Brain microvascular endothelial cell (primary cell): ENCODE measurements around the gene IDI2.
"Not testable (repeated sequence)": the region's sequence is repeated elsewhere in the genome, so short reads cannot be mapped to it uniquely, and the experiment has no call there.

Experiments used
- DNase-seq: peaks from one replicate; pipeline ENCODE4 v3.0.0-alpha.2; 2020
- H3K27ac ChIP-seq: fragments of 250-450 bp; sonication (Bioruptor Pico); 2 replicates; pipeline ENCODE4 v1.5.1; 2020; ENCODE audit warnings: mild to moderate bottlenecking, moderate library complexity
- H3K27me3 ChIP-seq: fragments of 250-450 bp; sonication (Bioruptor Pico); replicated peaks from 2 replicates; pipeline ENCODE4 v1.5.1; 2020; ENCODE audit warnings: mild to moderate bottlenecking
- H3K36me3 ChIP-seq: fragments of 250-450 bp; sonication (Bioruptor Pico); replicated peaks from 2 replicates; pipeline ENCODE4 v1.5.1; 2020; ENCODE audit warnings: mild to moderate bottlenecking
- H3K4me3 ChIP-seq: 2 replicates; pipeline ENCODE4 v1.5.1; 2011; ENCODE audit warnings: low read depth, mild to moderate bottlenecking, control low read depth, low read length, moderate library complexity
- CTCF ChIP-seq: IDR thresholded peaks from 2 replicates; pipeline ENCODE4 v1.5.1; 2011; ENCODE audit warnings: low read depth, mild to moderate bottlenecking, moderate library complexity, low read length, control low read depth, inconsistent platforms; ENCODE audit errors: missing control alignments
- in situ Hi-C: cut with HindIII; loops from 2 replicates; pipeline ENCODE4 v1.10.0; 2017; ENCODE audit warnings: low sequenced_read_pairs, low pct_ligation_motif_present

IDI2 gene

DNA sequence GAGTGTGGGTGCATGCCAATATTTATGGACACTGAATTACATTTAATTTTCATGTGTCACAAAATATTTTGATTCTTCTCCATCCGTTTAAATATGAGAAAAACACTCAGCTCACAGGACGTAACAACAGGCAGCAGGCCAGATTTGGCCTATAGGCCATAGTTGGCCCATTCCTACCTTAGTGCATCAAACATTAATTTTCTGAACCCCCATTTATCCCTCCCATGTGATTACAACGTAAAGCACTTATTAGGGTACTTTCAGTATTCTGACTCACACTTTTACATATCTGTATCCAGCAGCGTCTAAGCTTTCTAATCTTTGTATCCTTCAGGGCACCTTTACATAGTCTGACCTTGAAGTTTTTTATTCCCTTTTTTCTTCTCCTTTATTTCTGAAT, 19.3 kb upstream of the IDI2 start:
- H3K27ac ChIP-seq = no peak overlapping the region
- no peaks in the 10 kb centered on the region for H3K27me3 ChIP-seq
- TF ChIP-seq CTCF = no peak
- H3K36me3 ChIP-seq = peaks cover 31% of the 10 kb centered on the region
- H3K4me3 ChIP-seq = peak overlapping the region; percentile 9
- in situ Hi-C loops = no loop called here
- no peak for DNase-seq

DNA sequence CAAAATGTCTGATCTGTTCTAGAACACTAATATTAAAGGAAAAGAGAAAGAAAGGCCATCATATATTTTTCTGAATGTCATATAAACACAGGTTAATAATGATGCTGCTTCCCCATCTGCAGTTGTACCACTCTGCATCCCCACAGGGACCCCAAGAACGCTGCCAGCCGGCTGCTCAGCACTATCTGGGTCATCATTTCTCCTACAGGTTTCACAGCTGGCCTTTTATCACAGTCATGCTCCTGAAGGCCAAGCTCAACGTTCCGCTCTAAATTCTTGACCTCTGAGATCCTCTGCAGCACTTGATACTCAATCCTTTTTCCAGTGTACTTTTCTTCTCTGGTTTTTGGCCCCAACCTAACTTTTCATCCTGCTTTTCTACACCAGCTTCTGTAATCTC, 18.5 kb upstream of the IDI2 start:
- no peak for DNase-seq
- in situ Hi-C loops = no loop called here
- H3K27me3 ChIP-seq = no peaks in the 10 kb centered on the region
- H3K27ac ChIP-seq = no peak overlapping the region
- no peak overlapping the region for H3K4me3 ChIP-seq
- H3K36me3 ChIP-seq = peaks cover 36% of the 10 kb centered on the region
- TF ChIP-seq CTCF = no peak

- in situ Hi-C loops = no loop called here
- Histone ChIP-seq H3K4me3 (no peak overlapping the region), H3K36me3 (peaks cover 36% of the 10 kb centered on the region), H3K27me3 (no peaks in the 10 kb centered on the region), H3K27ac (no peak overlapping the region)
- DNase-seq = no peak
- TF ChIP-seq CTCF = no peak
Observed at GRCh38 chr10:1043532-1043995, 17.9 kb upstream of the IDI2 start.

- no peak overlapping the region for H3K27ac ChIP-seq
- in situ Hi-C loops = no loop called here
Observed at GRCh38 chr10:1041514-1041913, 15.9 kb upstream of the IDI2 start.

GRCh38 chr10:1040133-1040532, 14.5 kb upstream of the IDI2 start:
- Histone ChIP-seq H3K36me3 (peaks cover 36% of the 10 kb centered on the region), H3K27ac (no peak overlapping the region), H3K27me3 (no peaks in the 10 kb centered on the region), H3K4me3 (no peak overlapping the region)
- no peak for TF ChIP-seq CTCF
- no peak for DNase-seq
- in situ Hi-C loops = no loop called here

More at GRCh38 chr10:1041514-1041913, 15.9 kb upstream of the IDI2 start:
- peaks cover 36% of the 10 kb centered on the region for H3K36me3 ChIP-seq
- no peak for DNase-seq
- no peak overlapping the region for H3K4me3 ChIP-seq
- no peaks in the 10 kb centered on the region for H3K27me3 ChIP-seq
- TF ChIP-seq CTCF = no peak

- H3K36me3 ChIP-seq = peaks cover 34% of the 10 kb centered on the region
- DNase-seq, in situ Hi-C loops, H3K27me3 ChIP-seq, H3K27ac ChIP-seq, H3K4me3 ChIP-seq: not testable (repeated sequence)
Observed at GRCh38 chr10:1038769-1039168, 13.1 kb upstream of the IDI2 start.
